Testis (tissue), 3 donors: ENCODE data around the gene MBNL2. TPM values are rescaled to one million over a fixed set of nuclear protein-coding genes. Genes with fewer than 3 reads are reported as not detected.

ENCODE experiments used
- DNase-seq: peaks from one replicate; pipeline ENCODE4 v3.0.0-alpha.2; 2019
- H3K27ac ChIP-seq, 2 donors: fragments of 200-600 bp; sonication (generic); one replicate each; pipeline ENCODE4 v1.5.1; 2019
- H3K27me3 ChIP-seq: fragments of 200-600 bp; sonication (generic); one replicate; pipeline ENCODE4 v1.5.1; 2019
- H3K36me3 ChIP-seq: fragments of 200-600 bp; sonication (generic); one replicate; pipeline ENCODE4 v1.5.1; 2017; ENCODE audit warnings: low read depth; ENCODE audit errors: missing control alignments
- H3K4me1 ChIP-seq: fragments of 200-600 bp; sonication (generic); one replicate; pipeline ENCODE4 v1.5.1; 2019
- H3K4me3 ChIP-seq, 2 donors: fragments of 200-600 bp; sonication (generic); one replicate each; pipeline ENCODE4 v1.5.1; 2017 to 2019
- H3K9me3 ChIP-seq: fragments of 200-600 bp; sonication (generic); one replicate; pipeline ENCODE4 v1.5.1; 2017
- POLR2A ChIP-seq: fragments of 450-650 bp; IDR thresholded peaks from one replicate; pipeline ENCODE4 v1.6.1; 2017; ENCODE audit warnings: antibody characterized with exemption, mild to moderate bottlenecking, moderate library complexity
- WGBS, 2 donors: methylation state at CpG; one replicate each; pipeline ENCODE4 v1.1.5; 2018; 5-methylcytosine and 5-hydroxymethylcytosine counted together
- intact Hi-C: fragments of 100-400 bp; cut with DNase I; formaldehyde crosslinking; loops from one replicate; pipeline ENCODE4 v1.15.1; 2023; ENCODE audit warnings: low total_unique reads
- polyA plus RNA-seq: library from polyadenylated mRNA; stranded (reverse); fragments of 350-450 nt; fragmentation: Illumina TruSeq; extraction: RNeasy Lipid Tissue Mini Kit (QIAGEN cat#74804); gene quantifications from one replicate; pipeline ENCODE4 v1.2.3, GENCODE V29; 2014; ENCODE audit warnings: low read depth, low replicate concordance; ENCODE audit not compliant: insufficient read depth
- total RNA-seq, 2 donors: library from RNA; depleted of rRNA; stranded (reverse); fragments of >200 nt; gene quantifications; one replicate each; pipeline ENCODE4 v1.2.3, GENCODE V29; 2016
- TF ChIP-seq, protein P1 (sequence below), 3 experiments: fragments of 450-650 bp in 2 of 3; fragments of 200-600 bp in 1 of 3; sonication (generic) in 1 of 3; IDR thresholded peaks; one replicate each; pipeline ENCODE4 v1.5.1; 2016 to 2019; ENCODE audit warnings: antibody characterized with exemption in 3 of 3, mild to moderate bottlenecking in 2 of 3, moderate library complexity in 1 of 3

Gene MBNL2
- total and polyA plus RNA-seq, 3 donors from 2014 or later: 21.5 to 83.0 (median 69.4) TPM

GRCh38 chr13:97240788-97241734 lies 18.9 kb downstream of the MBNL2 start:
- no peaks in the 10 kb centered on the region for H3K9me3 ChIP-seq
- intact Hi-C loops: no loop called here
- WGBS, 2 donors: 54 to 61% methylated on average over 8 of the region's 8 CpGs
- peak overlapping the region in 1 of 2 donors; percentile 78 for H3K27ac ChIP-seq
- no peaks in the 10 kb centered on the region for H3K36me3 ChIP-seq
- no peak for DNase-seq
- H3K4me1 ChIP-seq: peaks cover 72% of the 10 kb centered on the region
- no peak overlapping the region for H3K4me3 ChIP-seq
- no peaks in the 10 kb centered on the region for H3K27me3 ChIP-seq
- TF ChIP-seq, protein P1, sequence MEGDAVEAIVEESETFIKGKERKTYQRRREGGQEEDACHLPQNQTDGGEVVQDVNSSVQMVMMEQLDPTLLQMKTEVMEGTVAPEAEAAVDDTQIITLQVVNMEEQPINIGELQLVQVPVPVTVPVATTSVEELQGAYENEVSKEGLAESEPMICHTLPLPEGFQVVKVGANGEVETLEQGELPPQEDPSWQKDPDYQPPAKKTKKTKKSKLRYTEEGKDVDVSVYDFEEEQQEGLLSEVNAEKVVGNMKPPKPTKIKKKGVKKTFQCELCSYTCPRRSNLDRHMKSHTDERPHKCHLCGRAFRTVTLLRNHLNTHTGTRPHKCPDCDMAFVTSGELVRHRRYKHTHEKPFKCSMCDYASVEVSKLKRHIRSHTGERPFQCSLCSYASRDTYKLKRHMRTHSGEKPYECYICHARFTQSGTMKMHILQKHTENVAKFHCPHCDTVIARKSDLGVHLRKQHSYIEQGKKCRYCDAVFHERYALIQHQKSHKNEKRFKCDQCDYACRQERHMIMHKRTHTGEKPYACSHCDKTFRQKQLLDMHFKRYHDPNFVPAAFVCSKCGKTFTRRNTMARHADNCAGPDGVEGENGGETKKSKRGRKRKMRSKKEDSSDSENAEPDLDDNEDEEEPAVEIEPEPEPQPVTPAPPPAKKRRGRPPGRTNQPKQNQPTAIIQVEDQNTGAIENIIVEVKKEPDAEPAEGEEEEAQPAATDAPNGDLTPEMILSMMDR (IDR thresholded peaks at IDR 0.05): no peak
- TF ChIP-seq POLR2A: no peak

GRCh38 chr13:97241761-97242160 lies 19.6 kb downstream of the MBNL2 start:
- Histone ChIP-seq H3K27ac (peak overlapping the region; percentile 36 to 78), H3K27me3 (no peaks in the 10 kb centered on the region), H3K4me3 (no peak overlapping the region), H3K36me3 (no peaks in the 10 kb centered on the region), H3K9me3 (no peaks in the 10 kb centered on the region), H3K4me1 (peaks cover 70% of the 10 kb centered on the region)
- intact Hi-C loops: no loop called here
- 81 to 86% methylated on average over 5 of the region's 5 CpGs for WGBS, 2 donors
- DNase-seq: no peak
- TF ChIP-seq POLR2A: no peak

- no peak for DNase-seq
- Histone ChIP-seq H3K4me1 (peaks cover 80% of the 10 kb centered on the region), H3K4me3 (peak overlapping the region in 1 of 2 donors; percentile 2), H3K36me3 (no peaks in the 10 kb centered on the region), H3K9me3 (no peaks in the 10 kb centered on the region), H3K27me3 (no peaks in the 10 kb centered on the region), H3K27ac (peak overlapping the region; percentile 36 to 78)
- intact Hi-C loops: no loop called here
- 44 to 74% methylated on average over 13 of the region's 13 CpGs for WGBS, 2 donors
- no peak for TF ChIP-seq POLR2A
- TF ChIP-seq, protein P1 (IDR thresholded peaks at IDR 0.05): no peak
Observed at GRCh38 chr13:97242755-97243497, 20.8 kb downstream of the MBNL2 start.

DNA sequence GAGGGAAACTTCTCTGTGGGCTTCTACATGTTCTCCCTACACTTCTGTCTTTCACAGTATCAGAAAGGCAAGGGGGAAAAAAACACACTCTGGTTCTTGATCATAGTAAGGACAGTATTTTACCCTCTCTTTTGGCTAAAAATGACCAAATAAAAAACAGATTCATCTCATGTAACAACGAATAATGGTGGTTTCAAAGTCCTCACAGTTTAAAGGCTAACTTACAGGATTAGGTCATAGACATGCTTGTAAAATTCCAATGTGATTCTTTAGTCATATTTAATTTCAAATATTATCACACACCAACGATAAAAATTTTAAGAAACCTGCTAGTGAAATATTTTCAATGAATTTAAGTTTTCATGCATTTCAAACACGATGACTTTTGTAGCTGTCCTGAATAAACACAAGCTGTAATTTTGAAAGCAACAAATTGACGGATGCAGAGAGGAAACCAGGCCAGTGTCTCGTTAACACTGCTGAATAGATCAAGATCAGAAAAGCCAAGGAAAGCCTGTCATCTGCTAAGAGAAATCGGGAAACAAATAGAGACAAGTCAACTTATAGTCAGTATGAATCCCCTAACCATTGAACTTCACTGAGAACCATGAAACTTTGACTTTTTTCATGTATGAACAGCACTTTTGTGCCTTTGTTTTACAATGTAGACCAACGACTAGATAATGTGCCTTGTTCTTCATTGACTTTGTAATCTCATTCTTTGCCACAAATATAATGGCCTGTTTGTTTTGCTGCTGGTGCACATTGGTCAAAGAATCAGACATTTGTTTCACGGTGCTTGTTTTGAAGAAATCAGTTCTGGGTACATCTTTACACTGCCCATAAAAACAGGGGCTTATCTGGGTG lies 22.0 kb downstream of the MBNL2 start:
- WGBS, 2 donors: 46 to 48% methylated on average over 8 of the region's 8 CpGs
- H3K36me3 ChIP-seq: no peaks in the 10 kb centered on the region
- H3K9me3 ChIP-seq: no peaks in the 10 kb centered on the region
- intact Hi-C loops: no loop called here
- H3K27ac ChIP-seq: peak overlapping the region; percentile 70 to 76
- no peaks in the 10 kb centered on the region for H3K27me3 ChIP-seq
- no peak overlapping the region for H3K4me3 ChIP-seq
- no peak for DNase-seq
- no peak for TF ChIP-seq POLR2A
- TF ChIP-seq, protein P1 (IDR thresholded peaks at IDR 0.05): no peak
- peaks cover 78% of the 10 kb centered on the region for H3K4me1 ChIP-seq
